H54 (cell line): ENCODE data around the gene NPAS3.

Experiments used
- DNase-seq: peaks from one replicate; pipeline ENCODE4 v3.0.0; 2011; ENCODE audit warnings: low spot score, mixed read lengths; ENCODE audit not compliant: insufficient read length
- FAIRE-seq: peaks from 3 replicates; lab custom pipeline; 2011; peaks lifted over from hg19 to GRCh38; lab: Jason Lieb, UNC
- POLR2A ChIP-seq: IDR thresholded peaks from 2 replicates; pipeline ENCODE4 v1.6.1; 2011; ENCODE audit warnings: low read depth, mild to moderate bottlenecking, low read length

Gene NPAS3

GRCh38 chr14:33486332-33486890 lies 547.7 kb downstream of the NPAS3 start:
- TF ChIP-seq POLR2A, result no peak
- FAIRE-seq (no peak), DNase-seq (no peak)

GRCh38 chr14:33488582-33488981 lies 549.9 kb downstream of the NPAS3 start:
- TF ChIP-seq POLR2A, result no peak
- DNase-seq, result no peak
- FAIRE-seq, result no peak

GRCh38 chr14:33490555-33490954 lies 551.9 kb downstream of the NPAS3 start:
- no peak for DNase-seq
- no peak for FAIRE-seq
- TF ChIP-seq POLR2A, result no peak

DNA sequence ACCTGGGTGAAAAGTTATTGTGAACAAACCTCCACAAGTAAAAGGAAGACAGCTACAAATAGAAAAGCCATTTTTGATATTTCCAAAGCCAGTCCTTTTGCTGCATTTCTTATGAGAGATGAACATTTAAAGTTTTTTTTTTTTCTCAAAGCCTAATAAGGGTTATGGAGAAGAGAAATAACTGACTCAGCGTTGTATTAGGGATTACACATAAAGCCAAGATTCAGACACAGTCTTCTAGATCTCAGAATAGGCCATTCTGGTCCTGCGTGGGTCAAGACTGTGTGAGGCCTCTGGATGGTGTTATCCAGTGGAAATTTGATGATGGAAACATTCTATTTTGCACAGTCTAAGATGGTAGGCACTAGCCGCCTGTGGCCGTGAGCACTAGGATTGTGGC lies 552.4 kb downstream of the NPAS3 start:
- FAIRE-seq (no peak), DNase-seq (no peak)
- TF ChIP-seq POLR2A, result no peak

GRCh38 chr14:33492491-33492890 lies 553.8 kb downstream of the NPAS3 start:
- FAIRE-seq (no peak), DNase-seq (no peak)
- no peak for TF ChIP-seq POLR2A

GRCh38 chr14:33493266-33493665 lies 554.6 kb downstream of the NPAS3 start:
- no peak for TF ChIP-seq POLR2A
- DNase-seq (no peak), FAIRE-seq (no peak)

- FAIRE-seq (no peak), DNase-seq (no peak)
- TF ChIP-seq POLR2A, result no peak
These were observed 555.3 kb downstream of the NPAS3 start for GRCh38 chr14:33493990-33494389.

GRCh38 chr14:33499687-33500086 lies 561.0 kb downstream of the NPAS3 start:
- TF ChIP-seq POLR2A, result no peak
- DNase-seq (no peak), FAIRE-seq (no peak)

DNA sequence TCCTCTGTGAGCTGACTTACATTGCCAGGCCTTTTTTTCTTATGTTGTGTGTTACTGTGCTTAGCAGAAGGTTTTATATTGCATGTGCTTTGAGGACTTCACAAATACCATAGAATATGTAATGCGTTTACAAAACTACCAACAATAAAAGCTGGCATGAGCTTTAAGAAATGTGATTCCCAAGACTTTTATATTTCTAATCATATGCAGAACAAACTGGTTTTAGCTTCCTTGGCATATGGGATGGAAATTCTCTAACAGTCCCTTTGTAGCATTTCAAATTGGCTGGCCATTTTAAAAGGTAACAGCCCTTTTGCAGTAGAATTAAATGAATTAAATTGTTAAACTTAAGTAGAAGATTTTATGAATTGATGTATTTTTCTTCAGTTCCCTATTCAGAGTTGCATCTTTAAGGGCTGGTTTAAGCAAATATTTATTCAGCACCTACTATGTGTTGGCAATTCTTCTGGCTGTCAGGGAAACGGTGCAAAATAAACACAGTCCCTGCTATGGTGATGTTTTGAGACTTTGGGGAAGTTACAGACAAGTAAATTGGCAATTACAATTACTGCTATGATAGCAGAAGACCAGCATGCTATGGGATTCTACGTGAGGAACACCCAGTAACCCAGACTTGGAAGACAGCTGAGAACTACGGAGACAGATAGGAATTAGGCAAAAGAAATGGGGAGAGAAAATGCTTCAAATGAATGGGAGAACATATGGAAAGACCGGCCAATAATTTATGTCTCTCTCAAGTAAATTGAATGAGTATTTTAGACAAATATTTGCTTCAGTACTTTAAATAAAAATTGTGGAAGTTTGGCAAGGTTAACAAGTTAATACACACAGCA lies 565.8 kb downstream of the NPAS3 start:
- FAIRE-seq (no peak), DNase-seq (no peak)
- TF ChIP-seq POLR2A, result no peak

- FAIRE-seq (no peak), DNase-seq (no peak)
- no peak for TF ChIP-seq POLR2A
These were observed 566.7 kb downstream of the NPAS3 start for GRCh38 chr14:33505266-33505962.

DNA sequence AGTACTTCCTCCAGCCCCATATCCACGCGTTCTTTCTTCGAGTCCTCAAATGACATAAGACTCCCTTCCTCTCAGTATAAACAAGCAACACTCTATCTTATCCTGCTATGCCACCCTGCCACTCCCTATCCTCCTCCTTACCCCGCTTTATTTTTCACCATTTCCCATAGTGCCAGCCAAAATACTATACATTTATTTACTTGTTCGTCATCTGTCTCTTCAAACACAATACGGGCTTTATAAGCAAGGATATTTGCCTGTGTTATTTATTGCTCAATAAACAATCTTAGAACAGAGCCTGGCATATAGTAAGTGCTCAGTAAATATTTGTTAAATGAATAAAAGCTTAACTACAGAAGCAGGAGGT lies 567.3 kb downstream of the NPAS3 start:
- TF ChIP-seq POLR2A, result no peak
- FAIRE-seq (no peak), DNase-seq (no peak)

GRCh38 chr14:33508126-33509062 lies 569.7 kb downstream of the NPAS3 start:
- TF ChIP-seq POLR2A, result no peak
- DNase-seq, result no peak
- FAIRE-seq, result no peak

- TF ChIP-seq POLR2A, result no peak
- FAIRE-seq, result no peak
- no peak for DNase-seq
These were observed 570.8 kb downstream of the NPAS3 start for GRCh38 chr14:33509454-33509853.
